ENCODE results near the gene RTL10.

The RTL10 gene

GRCh38 chr22:19859861-19860510 lies 5.3 kb upstream of the RTL10 start:
- no peak for DNase-seq

- no peak for DNase-seq
Observed at GRCh38 chr22:19857382-19857781, 2.7 kb upstream of the RTL10 start.

GRCh38 chr22:19855504-19856409 lies 1.1 kb upstream of the RTL10 start:
- peak; percentile 66 for DNase-seq

GRCh38 chr22:19853879-19854777 lies 546 bp downstream of the RTL10 start:
- peak; percentile 43 for DNase-seq

- DNase-seq: no peak
Observed at GRCh38 chr22:19853058-19853878, 1.4 kb downstream of the RTL10 start.

- DNase-seq: no peak
Observed at GRCh38 chr22:19852177-19852781, 2.4 kb downstream of the RTL10 start.

GRCh38 chr22:19851291-19852176 lies 3.1 kb downstream of the RTL10 start:
- DNase-seq: no peak

GRCh38 chr22:19850763-19851109 lies 3.9 kb downstream of the RTL10 start:
- no peak for DNase-seq

GRCh38 chr22:19849835-19850762 lies 4.6 kb downstream of the RTL10 start:
- DNase-seq: no peak

GRCh38 chr22:19848298-19849224 lies 6.1 kb downstream of the RTL10 start:
- DNase-seq: no peak

- DNase-seq: no peak
Observed at GRCh38 chr22:19847345-19847632, 7.4 kb downstream of the RTL10 start.

- no peak for DNase-seq
Observed at GRCh38 chr22:19846620-19847344, 7.9 kb downstream of the RTL10 start.

GRCh38 chr22:19845054-19845722 lies 9.5 kb downstream of the RTL10 start:
- no peak for DNase-seq

GRCh38 chr22:19844377-19845053 lies 10.2 kb downstream of the RTL10 start:
- no peak for DNase-seq

GRCh38 chr22:19843857-19844376 lies 10.8 kb downstream of the RTL10 start:
- DNase-seq: no peak

GRCh38 chr22:19843107-19843856 lies 11.4 kb downstream of the RTL10 start:
- no peak for DNase-seq

Data from activated T-cell treated with anti-CD3 and anti-CD28 coated beads, Interleukin-2, amount 50 U/mL, for 1 hour (primary cell).